ENCODE measurements around the gene ATOX1. TPM values are rescaled to one million over a fixed set of nuclear protein-coding genes. Genes with fewer than 3 reads are reported as not detected.

Gene ATOX1
- total RNA-seq, 1 donor from 2014 or later: 81.1 TPM

- intact Hi-C loops (cut with micrococcal nuclease): loop anchor here (1.0 to 10.0 kb wide), 23 partner anchors 12 to 1810 kb away; partner anchors contain the start of genes ATOX1, CD74, GM2A and HMGXB3
These were observed 12.2 kb upstream of the ATOX1 start for GRCh38 chr5:151770383-151771258.

DNA sequence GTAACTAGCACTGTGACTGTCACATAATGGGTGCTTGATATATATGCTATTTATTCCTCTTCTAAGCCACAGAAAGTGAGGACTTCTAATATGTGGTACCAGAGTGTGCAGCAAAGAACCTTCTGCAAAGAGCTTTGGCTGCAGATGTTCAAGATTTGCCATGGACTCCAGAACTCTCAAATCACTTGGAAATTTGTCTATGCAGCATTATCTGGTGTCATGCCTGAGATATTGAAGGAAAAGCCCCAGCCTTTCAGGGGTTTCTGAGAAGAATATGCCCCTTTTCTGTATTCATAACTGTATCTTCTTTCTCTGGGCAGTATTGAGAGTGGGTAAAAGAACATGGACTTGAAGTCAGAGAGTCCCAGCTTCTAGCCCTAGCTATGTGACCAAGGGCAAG is 8.5 kb upstream of the ATOX1 start:
- intact Hi-C loops (cut with micrococcal nuclease): no loop called here

DNA sequence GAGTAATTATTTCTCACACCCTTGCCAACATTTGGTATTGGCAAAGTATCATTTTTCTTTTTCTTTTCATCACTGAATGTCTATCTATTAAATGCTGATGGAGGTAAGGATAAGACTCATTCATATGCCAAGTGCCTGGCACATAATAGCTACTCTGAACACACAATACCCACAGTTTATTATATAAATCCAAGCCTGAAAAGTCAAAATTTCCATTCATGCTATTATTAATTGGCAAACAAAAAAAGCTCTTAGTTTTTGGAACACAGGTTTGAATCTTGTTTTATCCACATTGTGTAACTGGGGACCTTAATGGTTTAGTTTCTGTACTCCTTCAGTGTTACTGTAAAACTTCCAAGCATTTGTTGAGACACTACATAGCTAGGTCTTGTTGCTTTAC is 6.4 kb upstream of the ATOX1 start:
- intact Hi-C loops (cut with micrococcal nuclease): no loop called here

GRCh38 chr5:151758141-151758429 is 346 bp downstream of the ATOX1 start:
- intact Hi-C loops (cut with micrococcal nuclease): loop anchor here (1.0 to 5.0 kb wide), 10 partner anchors 9 to 1346 kb away; partner anchors contain the start of genes CD74, G3BP1, GM2A and SLC36A1

GRCh38 chr5:151757233-151758140 is 944 bp downstream of the ATOX1 start:
- intact Hi-C loops (cut with micrococcal nuclease): loop anchor here (1.0 to 5.0 kb wide), 10 partner anchors 8 to 1345 kb away; partner anchors contain the start of genes CD74, G3BP1, GM2A and SLC36A1

- intact Hi-C loops (cut with micrococcal nuclease): loop anchor here (5.0 kb wide), 5 partner anchors 98 to 1343 kb away; partner anchors contain the start of genes CD74 and SLC36A1
These were observed 3.0 kb downstream of the ATOX1 start for GRCh38 chr5:151755383-151755782.

DNA sequence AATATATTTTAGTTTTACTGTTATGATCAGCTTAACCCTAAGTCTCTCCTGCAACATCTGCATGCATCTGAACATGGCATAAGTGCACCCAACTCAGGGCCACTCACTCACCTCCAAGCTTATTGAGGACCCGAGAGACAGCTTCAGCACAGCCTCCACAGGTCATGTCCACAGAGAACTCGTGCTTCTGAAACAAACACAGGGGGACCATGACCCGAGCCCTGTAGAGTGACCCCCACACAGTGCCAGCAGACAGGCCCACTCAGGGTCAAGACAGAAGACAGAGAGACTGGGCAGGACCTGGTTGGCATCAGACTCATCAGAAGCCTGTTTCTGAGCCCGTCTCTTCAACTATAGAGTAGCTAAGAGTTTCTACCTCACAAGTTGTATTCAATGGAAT is 6.8 kb downstream of the ATOX1 start:
- intact Hi-C loops (cut with micrococcal nuclease): no loop called here

DNA sequence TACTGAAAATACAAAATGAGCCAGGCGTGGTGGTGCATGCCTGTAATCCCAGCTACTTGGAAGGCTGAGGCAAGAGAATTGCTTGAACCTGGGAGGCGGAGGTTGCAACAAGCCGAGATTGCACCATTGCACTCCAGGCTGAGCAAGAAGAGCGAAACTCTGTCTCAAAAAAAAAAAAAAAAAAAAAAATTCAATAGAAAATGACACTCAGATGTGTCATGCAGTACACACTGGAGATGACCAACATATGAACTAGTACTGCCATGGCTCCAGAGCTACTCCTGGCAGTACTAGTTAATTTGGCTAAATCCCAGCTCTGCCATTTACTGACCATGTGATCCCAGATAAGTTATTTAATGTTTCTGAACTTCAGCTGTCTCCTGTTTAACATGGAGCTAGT is 7.3 kb downstream of the ATOX1 start:
- intact Hi-C loops (cut with micrococcal nuclease): no loop called here

DNA sequence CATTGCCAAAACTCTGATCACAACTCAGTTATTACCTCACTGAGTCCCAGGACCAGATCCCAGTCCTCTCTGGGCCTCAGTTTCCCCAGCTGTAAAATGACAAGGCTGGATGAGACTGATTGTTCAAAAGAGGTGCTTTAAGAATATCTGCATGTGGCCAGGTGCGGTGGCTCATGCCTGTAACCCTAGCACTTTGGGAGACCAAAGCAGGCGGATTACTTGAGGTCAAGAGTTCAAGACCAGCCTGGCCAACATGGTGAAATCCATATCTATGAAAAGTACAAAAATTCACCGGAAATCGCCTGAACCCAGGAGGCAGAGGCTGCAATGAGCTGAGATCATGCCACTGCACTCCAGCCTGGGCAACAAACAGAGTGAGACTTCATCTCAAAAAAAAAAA is 8.3 kb downstream of the ATOX1 start:
- intact Hi-C loops (cut with micrococcal nuclease): no loop called here

GRCh38 chr5:151745071-151745705 is 13.2 kb downstream of the ATOX1 start:
- intact Hi-C loops (cut with micrococcal nuclease): loop anchor here (1.0 to 5.0 kb wide), 3 partner anchors 13 to 663 kb away; partner anchors contain the start of genes ATOX1, G3BP1 and TNIP1

DNA sequence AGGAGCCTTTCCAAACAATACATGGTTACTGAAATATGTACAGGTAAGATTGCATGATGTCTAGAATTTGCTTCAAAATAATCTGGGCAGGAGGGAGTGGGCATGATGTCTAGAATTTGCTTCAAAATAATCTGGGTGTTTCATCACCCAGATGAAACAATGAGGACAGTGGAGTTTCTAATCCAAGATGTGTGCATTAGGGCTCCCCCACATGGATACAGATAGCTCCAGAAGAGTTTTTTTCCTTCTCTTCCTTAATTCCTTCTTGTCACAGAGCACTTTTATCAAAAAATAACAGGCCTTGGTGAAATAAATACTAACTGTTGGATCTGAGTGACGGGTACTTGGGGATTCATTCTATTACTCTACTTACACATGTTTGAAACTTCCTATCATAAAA is 14.9 kb downstream of the ATOX1 start:
- intact Hi-C loops (cut with micrococcal nuclease): loop anchor here (2.0 kb wide), 1 partner anchor 243 kb away; no protein-coding TSS in a partner anchor

- intact Hi-C loops (cut with micrococcal nuclease): loop anchor here (2.0 kb wide), 1 partner anchor 242 kb away; no protein-coding TSS in a partner anchor
These were observed 15.5 kb downstream of the ATOX1 start for GRCh38 chr5:151742870-151743294.

DNA sequence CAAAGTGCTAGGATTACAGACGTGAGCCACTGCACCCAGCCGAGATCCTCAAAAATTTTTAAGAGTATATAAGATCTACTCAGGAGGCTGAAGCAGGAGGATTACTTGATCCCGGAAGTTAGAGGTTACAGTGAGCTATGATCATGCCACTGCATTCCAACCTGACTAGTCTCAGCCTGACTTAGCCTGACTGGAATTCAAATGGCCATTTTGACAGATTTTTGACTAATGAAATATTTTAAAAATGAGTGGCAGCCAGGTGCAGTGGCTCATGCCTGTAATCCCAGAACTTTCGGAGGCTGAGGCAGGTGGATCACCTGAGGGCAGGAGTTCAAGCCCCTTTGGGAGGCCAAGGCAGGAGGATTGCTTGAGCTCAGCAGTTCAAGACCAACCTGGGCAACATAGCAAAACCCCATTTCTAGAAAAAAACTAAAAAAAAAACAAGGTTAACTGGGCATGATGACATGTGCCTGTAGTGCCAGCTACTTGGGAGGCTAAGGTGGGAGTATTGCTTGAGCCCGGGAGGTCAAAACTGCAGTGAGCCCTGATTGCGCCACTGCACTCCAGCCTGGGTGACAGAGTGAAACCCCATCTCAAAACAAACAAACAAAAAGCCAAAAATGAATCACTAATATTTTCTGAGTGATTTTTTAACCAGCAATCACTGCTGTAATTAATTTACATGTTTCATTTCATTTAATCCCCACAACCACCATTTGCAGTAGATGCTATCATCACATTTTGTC is 16.6 kb downstream of the ATOX1 start:
- intact Hi-C loops (cut with micrococcal nuclease): loop anchor here (2.0 kb wide), 1 partner anchor 241 kb away; no protein-coding TSS in a partner anchor

GRCh38 chr5:151740958-151741373 is 17.5 kb downstream of the ATOX1 start:
- intact Hi-C loops (cut with micrococcal nuclease): loop anchor here (1.0 kb wide), 5 partner anchors 8 to 294 kb away; partner anchors contain the start of genes ATOX1, G3BP1 and SLC36A1

- intact Hi-C loops (cut with micrococcal nuclease): loop anchor here (1.0 kb wide), 5 partner anchors 9 to 293 kb away; partner anchors contain the start of genes ATOX1, G3BP1 and SLC36A1
These were observed 18.0 kb downstream of the ATOX1 start for GRCh38 chr5:151740336-151740942.

- intact Hi-C loops (cut with micrococcal nuclease): loop anchor here (1.0 kb wide), 5 partner anchors 9 to 293 kb away; partner anchors contain the start of genes ATOX1, G3BP1 and SLC36A1
These were observed 18.5 kb downstream of the ATOX1 start for GRCh38 chr5:151739939-151740335.

- intact Hi-C loops (cut with micrococcal nuclease): no loop called here
These were observed 19.0 kb downstream of the ATOX1 start for GRCh38 chr5:151739395-151739794.

GRCh38 chr5:151738125-151738848 is 20.1 kb downstream of the ATOX1 start:
- intact Hi-C loops (cut with micrococcal nuclease): no loop called here

DNA sequence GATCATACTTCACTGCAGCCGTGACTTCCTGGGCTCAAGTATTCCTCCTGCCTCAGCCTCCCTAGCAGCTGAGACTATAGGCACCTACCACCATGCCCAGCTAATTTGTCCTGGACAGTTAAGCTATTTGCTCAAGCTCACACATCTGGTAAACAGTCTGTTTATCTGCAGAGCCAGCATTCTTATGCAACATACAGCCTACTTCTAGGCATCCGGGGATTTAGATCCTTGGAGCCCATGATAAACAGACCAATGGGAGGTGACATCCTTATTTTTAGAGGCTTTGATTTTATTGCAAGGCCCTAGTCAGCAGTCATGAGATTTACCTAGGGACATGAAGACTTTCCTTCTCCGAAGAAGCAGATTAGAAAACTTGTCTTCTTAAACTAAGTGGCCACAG is 21.0 kb downstream of the ATOX1 start:
- intact Hi-C loops (cut with micrococcal nuclease): no loop called here
